ENCODE measurements around the gene FMNL3. TPM values are rescaled to one million over a fixed set of nuclear protein-coding genes. Genes with fewer than 3 reads are reported as not detected.

The FMNL3 gene, protein sequence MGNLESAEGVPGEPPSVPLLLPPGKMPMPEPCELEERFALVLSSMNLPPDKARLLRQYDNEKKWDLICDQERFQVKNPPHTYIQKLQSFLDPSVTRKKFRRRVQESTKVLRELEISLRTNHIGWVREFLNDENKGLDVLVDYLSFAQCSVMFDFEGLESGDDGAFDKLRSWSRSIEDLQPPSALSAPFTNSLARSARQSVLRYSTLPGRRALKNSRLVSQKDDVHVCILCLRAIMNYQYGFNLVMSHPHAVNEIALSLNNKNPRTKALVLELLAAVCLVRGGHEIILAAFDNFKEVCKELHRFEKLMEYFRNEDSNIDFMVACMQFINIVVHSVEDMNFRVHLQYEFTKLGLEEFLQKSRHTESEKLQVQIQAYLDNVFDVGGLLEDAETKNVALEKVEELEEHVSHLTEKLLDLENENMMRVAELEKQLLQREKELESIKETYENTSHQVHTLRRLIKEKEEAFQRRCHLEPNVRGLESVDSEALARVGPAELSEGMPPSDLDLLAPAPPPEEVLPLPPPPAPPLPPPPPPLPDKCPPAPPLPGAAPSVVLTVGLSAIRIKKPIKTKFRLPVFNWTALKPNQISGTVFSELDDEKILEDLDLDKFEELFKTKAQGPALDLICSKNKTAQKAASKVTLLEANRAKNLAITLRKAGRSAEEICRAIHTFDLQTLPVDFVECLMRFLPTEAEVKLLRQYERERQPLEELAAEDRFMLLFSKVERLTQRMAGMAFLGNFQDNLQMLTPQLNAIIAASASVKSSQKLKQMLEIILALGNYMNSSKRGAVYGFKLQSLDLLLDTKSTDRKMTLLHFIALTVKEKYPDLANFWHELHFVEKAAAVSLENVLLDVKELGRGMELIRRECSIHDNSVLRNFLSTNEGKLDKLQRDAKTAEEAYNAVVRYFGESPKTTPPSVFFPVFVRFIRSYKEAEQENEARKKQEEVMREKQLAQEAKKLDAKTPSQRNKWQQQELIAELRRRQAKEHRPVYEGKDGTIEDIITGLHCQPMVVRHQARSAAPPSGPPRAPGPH
- 11.1 TPM for polyA plus RNA-seq (2013)

DNA sequence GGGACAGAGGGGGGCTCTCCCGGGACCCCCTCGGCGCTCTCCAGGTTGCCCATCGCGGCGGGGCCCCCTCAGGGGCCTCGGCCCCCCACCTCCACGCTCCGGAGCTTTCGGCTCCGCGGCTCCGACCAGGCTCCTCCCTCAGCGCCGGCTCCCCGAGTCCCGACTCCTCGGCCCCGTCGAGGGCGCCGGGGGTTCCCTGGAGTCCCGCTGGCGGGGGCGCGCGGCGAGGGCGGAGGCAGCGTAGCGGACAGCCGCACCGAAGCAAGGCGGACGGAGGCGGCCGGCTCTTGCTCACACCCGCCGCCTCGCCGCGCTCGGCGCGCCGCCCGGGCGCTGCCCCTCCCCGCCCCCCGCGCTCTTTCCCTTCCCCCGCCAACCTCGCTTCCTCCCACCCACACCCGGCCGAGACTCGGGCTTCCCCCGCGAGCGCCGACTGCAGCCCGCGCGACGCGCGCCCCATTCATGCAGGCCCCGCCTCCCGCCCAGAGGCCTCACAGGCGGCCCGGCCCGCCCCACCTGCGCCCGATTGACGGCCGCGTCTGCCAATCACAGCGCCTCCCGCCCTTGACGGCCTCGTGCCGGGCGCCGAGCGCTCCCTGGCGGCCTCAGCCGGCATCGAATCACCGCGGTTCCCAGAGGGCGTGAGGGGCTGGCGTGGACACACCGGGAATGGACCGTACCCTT, at the start of gene FMNL3:
Gene FMNL3 (minus strand): TSS at position 278 of the 684 bp plus-strand sequence. CDS start 225 bp downstream, at position 53.
- peak within 1 kb of the TSS; percentile 60 to 86 (median 78) for H3K4me3 ChIP-seq (ENCODE audit: control insufficient read depth in 1 of 7, extremely low read depth in 1 of 7, insufficient read depth in 4 of 7, low read depth in 2 of 7, low read length in 6 of 7)
- H3K27me3 ChIP-seq (replicated peaks in 2 of 5; ENCODE audit: control insufficient read depth in 4 of 5, insufficient read depth in 5 of 5, low read length in 4 of 5), result peaks cover 0 to 2% (median 0%) of the 10 kb centered on the region in 5 experiments
- POLR2A ChIA-PET, result interaction anchor here (0.9 to 1.4 kb wide), 10 partner anchors 9 to 62 kb away, joined by 3 to 7 read pairs (median 4); partner anchors contain the start of gene TMBIM6
- H3K9me3 ChIP-seq (ENCODE audit: control extremely low read depth in 1 of 5, control insufficient read depth in 4 of 5, insufficient read depth in 2 of 5, low read depth in 1 of 5, low read length in 4 of 5), result no peaks in the 10 kb centered on the region
- peak; percentile 95 to 98 (median 98) for DNase-seq
- CTCF ChIA-PET, result interaction anchor here (0.6 to 27.1 kb wide), 9 partner anchors 10 to 131 kb away, joined by 3 to 929 read pairs (median 9); no protein-coding TSS in a partner anchor
- H3K27ac ChIP-seq (ENCODE audit: insufficient read depth in 1 of 2, low read depth in 1 of 2, low read length in 2 of 2, poor library complexity in 1 of 2, severe bottlenecking in 2 of 2), result peak within 1 kb of the TSS in 1 of 2 experiments; percentile 63
- peaks cover 9 to 44% (median 35%) of the 10 kb centered on the region in 4 experiments for H3K4me1 ChIP-seq (ENCODE audit: control extremely low read depth in 1 of 4, control insufficient read depth in 4 of 4, insufficient read depth in 4 of 4, low read length in 3 of 4)
- H3K36me3 ChIP-seq (ENCODE audit: control insufficient read depth in 4 of 4, insufficient read depth in 4 of 4, low read length in 3 of 4), result no peaks in the 10 kb centered on the region
- WGBS (ENCODE audit: insufficient coverage), result 0% methylated on average over 66 of the region's 93 CpGs

DNA sequence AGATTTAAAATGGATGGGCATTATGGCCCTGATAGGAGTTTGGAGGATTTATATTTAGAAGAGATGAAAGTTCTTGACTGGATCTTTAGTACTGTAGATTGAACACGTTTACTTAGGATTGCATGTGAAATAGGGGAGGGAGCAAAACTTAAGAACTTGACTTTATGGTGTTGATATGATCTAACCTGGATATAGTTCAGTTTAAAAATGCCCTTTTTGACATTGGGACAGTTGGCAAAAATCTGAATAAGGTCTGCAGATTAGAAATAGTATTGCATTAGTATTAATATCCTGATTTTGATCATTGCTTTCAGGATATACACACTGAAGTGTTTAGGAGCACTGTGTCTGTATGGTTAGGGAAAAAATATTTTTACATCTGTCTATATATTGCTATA, 43.8 kb upstream of the FMNL3 start:
- H3K4me3 ChIP-seq (ENCODE audit: control insufficient read depth in 1 of 7, extremely low read depth in 1 of 7, insufficient read depth in 4 of 7, low read depth in 2 of 7, low read length in 6 of 7), result no peak overlapping the region
- H3K27ac ChIP-seq (ENCODE audit: insufficient read depth in 1 of 2, low read depth in 1 of 2, low read length in 2 of 2, poor library complexity in 1 of 2, severe bottlenecking in 2 of 2), result peak overlapping the region in 1 of 2 experiments; percentile 50
- H3K36me3 ChIP-seq (ENCODE audit: control insufficient read depth in 4 of 4, insufficient read depth in 4 of 4, low read length in 3 of 4), result peaks cover 6 to 45% (median 32%) of the 10 kb centered on the region in 4 experiments
- 63% methylated on average over 1 of the region's 1 CpG for WGBS (ENCODE audit: insufficient coverage)
- no peaks in the 10 kb centered on the region for H3K9me3 ChIP-seq (ENCODE audit: control extremely low read depth in 1 of 5, control insufficient read depth in 4 of 5, insufficient read depth in 2 of 5, low read depth in 1 of 5, low read length in 4 of 5)
- DNase-seq, result no peak
- no peaks in the 10 kb centered on the region for H3K27me3 ChIP-seq (replicated peaks in 2 of 5; ENCODE audit: control insufficient read depth in 4 of 5, insufficient read depth in 5 of 5, low read length in 4 of 5)
- peaks cover 0 to 14% (median under 1%) of the 10 kb centered on the region in 4 experiments for H3K4me1 ChIP-seq (ENCODE audit: control extremely low read depth in 1 of 4, control insufficient read depth in 4 of 4, insufficient read depth in 4 of 4, low read length in 3 of 4)
- POLR2A ChIA-PET, result no interaction called here
- CTCF ChIA-PET, result no interaction called here

DNA sequence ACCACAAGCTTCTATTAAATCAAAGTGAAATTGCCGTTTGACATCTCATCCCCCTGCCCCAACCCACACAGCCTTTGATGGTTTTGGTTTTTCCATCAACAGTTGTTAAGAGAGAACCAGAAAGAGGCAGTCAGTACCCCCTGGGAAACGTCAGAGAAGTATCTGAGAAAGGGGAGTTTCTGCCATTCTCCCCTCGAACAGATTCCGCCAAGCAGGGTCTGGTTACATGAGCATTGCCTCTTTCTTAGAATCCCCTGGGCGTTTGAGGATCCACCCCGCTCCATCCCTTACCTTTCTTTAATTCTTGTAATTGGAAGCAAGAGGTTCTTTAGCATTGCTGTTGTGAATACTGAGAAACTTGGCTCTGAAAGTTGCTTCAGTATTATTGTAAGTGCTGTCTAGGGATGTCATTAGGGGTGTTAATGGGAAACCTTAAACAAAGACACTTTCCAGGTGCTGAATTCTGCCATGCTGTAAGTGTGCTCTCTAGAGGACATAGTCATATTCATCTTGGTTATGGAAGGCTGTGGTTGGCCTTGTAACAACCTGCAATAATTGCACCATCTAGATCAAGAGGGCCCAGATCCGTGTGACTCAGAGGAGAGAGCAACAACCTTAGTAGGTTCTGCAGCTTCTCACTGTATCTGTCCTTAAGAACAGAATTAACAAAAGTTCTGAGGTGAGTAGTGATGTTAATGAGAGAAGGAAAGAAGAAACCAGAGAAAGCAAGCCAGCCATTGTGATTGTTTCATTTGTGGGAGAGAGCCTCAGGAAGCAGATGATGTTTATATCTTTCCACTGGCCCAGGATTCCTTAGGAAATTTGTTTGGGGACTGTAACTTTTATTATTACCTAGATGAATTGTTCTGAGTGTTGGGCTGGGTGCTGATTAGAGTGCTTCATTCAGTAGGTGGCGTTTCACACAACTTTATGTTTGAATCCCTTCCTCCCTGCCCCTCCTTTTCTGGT, 43.1 kb upstream of the FMNL3 start:
- Histone ChIP-seq H3K9me3 (ENCODE audit: control extremely low read depth in 1 of 5, control insufficient read depth in 4 of 5, insufficient read depth in 2 of 5, low read depth in 1 of 5, low read length in 4 of 5) (no peaks in the 10 kb centered on the region), H3K27me3 (replicated peaks in 2 of 5; ENCODE audit: control insufficient read depth in 4 of 5, insufficient read depth in 5 of 5, low read length in 4 of 5) (no peaks in the 10 kb centered on the region), H3K36me3 (ENCODE audit: control insufficient read depth in 4 of 4, insufficient read depth in 4 of 4, low read length in 3 of 4) (peaks cover 6 to 40% (median 27%) of the 10 kb centered on the region in 4 experiments), H3K4me1 (ENCODE audit: control extremely low read depth in 1 of 4, control insufficient read depth in 4 of 4, insufficient read depth in 4 of 4, low read length in 3 of 4) (peaks cover 0 to 14% (median under 1%) of the 10 kb centered on the region in 4 experiments), H3K4me3 (ENCODE audit: control insufficient read depth in 1 of 7, extremely low read depth in 1 of 7, insufficient read depth in 4 of 7, low read depth in 2 of 7, low read length in 6 of 7) (no peak overlapping the region), H3K27ac (ENCODE audit: insufficient read depth in 1 of 2, low read depth in 1 of 2, low read length in 2 of 2, poor library complexity in 1 of 2, severe bottlenecking in 2 of 2) (peak overlapping the region in 1 of 2 experiments; percentile 50)
- WGBS (ENCODE audit: insufficient coverage), result 63% methylated on average over 5 of the region's 8 CpGs
- ChIA-PET CTCF (interaction anchor here (1.2 to 7.5 kb wide), 2 partner anchors 12 to 17 kb away, joined by 3 to 64 read pairs; no protein-coding TSS in a partner anchor), POLR2A (interaction anchor here (0.6 kb wide), 1 partner anchor 14 kb away, joined by 3 read pairs; no protein-coding TSS in a partner anchor)
- peak in 2 of 3 donors; percentile 35 to 41 for DNase-seq

DNA sequence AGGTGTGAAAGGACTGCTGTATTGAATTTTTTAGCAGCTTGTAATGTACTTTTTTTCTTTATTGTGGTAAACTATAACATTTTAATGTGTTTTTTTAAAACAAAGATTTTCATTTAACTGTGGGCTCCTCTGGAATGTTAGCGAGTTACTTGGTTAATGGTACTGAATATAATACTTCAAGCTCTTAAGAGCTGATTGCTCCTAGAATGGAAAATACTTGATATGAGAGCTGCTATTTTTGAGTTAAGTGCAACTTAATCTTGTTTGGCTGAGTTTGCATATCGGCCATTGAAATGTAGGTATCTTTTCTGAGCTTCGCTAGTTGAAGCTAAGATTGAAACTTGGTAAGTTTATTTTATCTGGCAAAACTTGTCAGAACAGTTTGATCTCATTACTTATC, 41.6 kb upstream of the FMNL3 start:
- Histone ChIP-seq H3K4me3 (ENCODE audit: control insufficient read depth in 1 of 7, extremely low read depth in 1 of 7, insufficient read depth in 4 of 7, low read depth in 2 of 7, low read length in 6 of 7) (no peak overlapping the region), H3K9me3 (ENCODE audit: control extremely low read depth in 1 of 5, control insufficient read depth in 4 of 5, insufficient read depth in 2 of 5, low read depth in 1 of 5, low read length in 4 of 5) (no peaks in the 10 kb centered on the region), H3K27ac (ENCODE audit: insufficient read depth in 1 of 2, low read depth in 1 of 2, low read length in 2 of 2, poor library complexity in 1 of 2, severe bottlenecking in 2 of 2) (no peak overlapping the region), H3K4me1 (ENCODE audit: control extremely low read depth in 1 of 4, control insufficient read depth in 4 of 4, insufficient read depth in 4 of 4, low read length in 3 of 4) (peaks cover 0 to 26% (median 3%) of the 10 kb centered on the region in 4 experiments), H3K36me3 (ENCODE audit: control insufficient read depth in 4 of 4, insufficient read depth in 4 of 4, low read length in 3 of 4) (peaks cover 8 to 37% (median 16%) of the 10 kb centered on the region in 4 experiments), H3K27me3 (replicated peaks in 2 of 5; ENCODE audit: control insufficient read depth in 4 of 5, insufficient read depth in 5 of 5, low read length in 4 of 5) (no peaks in the 10 kb centered on the region)
- WGBS (ENCODE audit: insufficient coverage), result 100% methylated on average over 1 of the region's 3 CpGs
- CTCF ChIA-PET, result interaction anchor here (0.9 to 7.5 kb wide), 6 partner anchors 9 to 104 kb away, joined by 3 to 64 read pairs (median 4); no protein-coding TSS in a partner anchor
- no peak for DNase-seq
- POLR2A ChIA-PET, result interaction anchor here (0.6 to 1.1 kb wide), 2 partner anchors 8 to 13 kb away, joined by 3 read pairs; no protein-coding TSS in a partner anchor

DNA sequence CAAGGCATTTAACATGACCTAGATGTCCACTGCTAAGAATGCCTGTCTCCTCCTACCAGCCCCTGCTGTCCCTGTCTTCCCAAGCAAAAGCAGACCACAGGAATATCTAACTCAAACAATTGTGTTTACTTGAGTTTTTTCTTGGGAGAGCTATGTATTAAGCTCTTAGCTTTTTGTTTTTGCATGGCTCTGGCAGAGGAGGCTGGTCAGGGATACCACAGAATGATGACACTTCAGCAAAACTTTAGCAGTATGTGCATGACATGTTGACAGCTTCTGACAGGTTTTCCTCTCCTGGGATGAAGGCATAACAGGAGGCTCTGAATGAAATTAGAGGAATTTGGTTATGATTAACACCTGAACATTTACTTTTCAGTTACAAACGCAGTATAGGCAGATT, 41.1 kb upstream of the FMNL3 start:
- DNase-seq, result no peak
- ChIA-PET POLR2A (interaction anchor here (0.6 to 1.1 kb wide), 3 partner anchors 8 to 14 kb away, joined by 3 to 4 read pairs (median 3); no protein-coding TSS in a partner anchor), CTCF (interaction anchor here (0.7 to 7.5 kb wide), 7 partner anchors 9 to 110 kb away, joined by 3 to 64 read pairs (median 4); no protein-coding TSS in a partner anchor)
- no peak overlapping the region for H3K4me3 ChIP-seq (ENCODE audit: control insufficient read depth in 1 of 7, extremely low read depth in 1 of 7, insufficient read depth in 4 of 7, low read depth in 2 of 7, low read length in 6 of 7)
- peaks cover 3 to 31% (median 6%) of the 10 kb centered on the region in 4 experiments for H3K4me1 ChIP-seq (ENCODE audit: control extremely low read depth in 1 of 4, control insufficient read depth in 4 of 4, insufficient read depth in 4 of 4, low read length in 3 of 4)
- no peak overlapping the region for H3K27ac ChIP-seq (ENCODE audit: insufficient read depth in 1 of 2, low read depth in 1 of 2, low read length in 2 of 2, poor library complexity in 1 of 2, severe bottlenecking in 2 of 2)
- no peaks in the 10 kb centered on the region for H3K9me3 ChIP-seq (ENCODE audit: control extremely low read depth in 1 of 5, control insufficient read depth in 4 of 5, insufficient read depth in 2 of 5, low read depth in 1 of 5, low read length in 4 of 5)
- H3K36me3 ChIP-seq (ENCODE audit: control insufficient read depth in 4 of 4, insufficient read depth in 4 of 4, low read length in 3 of 4), result peaks cover 6 to 32% (median 13%) of the 10 kb centered on the region in 4 experiments
- no CpG with 5 or more reads among the region's 1 CpG for WGBS (ENCODE audit: insufficient coverage)
- no peaks in the 10 kb centered on the region for H3K27me3 ChIP-seq (replicated peaks in 2 of 5; ENCODE audit: control insufficient read depth in 4 of 5, insufficient read depth in 5 of 5, low read length in 4 of 5)

Measured in common myeloid progenitor, CD34-positive (primary cell).